ENCODE data around the gene DUOXA1.

The DUOXA1 gene

GRCh38 chr15:45149060-45149459 is 19.4 kb upstream of the DUOXA1 start:
- no peaks in the 10 kb centered on the region for H3K36me3 ChIP-seq (ENCODE audit: insufficient read depth, low read length)
- H3K4me1 ChIP-seq (ENCODE audit: insufficient read depth, low read length): no peaks in the 10 kb centered on the region
- no peak overlapping the region for H3K9ac ChIP-seq (ENCODE audit: low read length)
- no peaks in the 10 kb centered on the region for H3K9me3 ChIP-seq (ENCODE audit: low read length)
- H3K27ac ChIP-seq (ENCODE audit: low read depth, low read length): no peak overlapping the region
- no peak overlapping the region for H3K4me3 ChIP-seq (ENCODE audit: low read depth in 1 of 2, low read length in 2 of 2)
- H3K27me3 ChIP-seq (ENCODE audit: control insufficient read depth in 1 of 2, insufficient read depth in 2 of 2, low read length in 2 of 2): no peaks in the 10 kb centered on the region

DNA sequence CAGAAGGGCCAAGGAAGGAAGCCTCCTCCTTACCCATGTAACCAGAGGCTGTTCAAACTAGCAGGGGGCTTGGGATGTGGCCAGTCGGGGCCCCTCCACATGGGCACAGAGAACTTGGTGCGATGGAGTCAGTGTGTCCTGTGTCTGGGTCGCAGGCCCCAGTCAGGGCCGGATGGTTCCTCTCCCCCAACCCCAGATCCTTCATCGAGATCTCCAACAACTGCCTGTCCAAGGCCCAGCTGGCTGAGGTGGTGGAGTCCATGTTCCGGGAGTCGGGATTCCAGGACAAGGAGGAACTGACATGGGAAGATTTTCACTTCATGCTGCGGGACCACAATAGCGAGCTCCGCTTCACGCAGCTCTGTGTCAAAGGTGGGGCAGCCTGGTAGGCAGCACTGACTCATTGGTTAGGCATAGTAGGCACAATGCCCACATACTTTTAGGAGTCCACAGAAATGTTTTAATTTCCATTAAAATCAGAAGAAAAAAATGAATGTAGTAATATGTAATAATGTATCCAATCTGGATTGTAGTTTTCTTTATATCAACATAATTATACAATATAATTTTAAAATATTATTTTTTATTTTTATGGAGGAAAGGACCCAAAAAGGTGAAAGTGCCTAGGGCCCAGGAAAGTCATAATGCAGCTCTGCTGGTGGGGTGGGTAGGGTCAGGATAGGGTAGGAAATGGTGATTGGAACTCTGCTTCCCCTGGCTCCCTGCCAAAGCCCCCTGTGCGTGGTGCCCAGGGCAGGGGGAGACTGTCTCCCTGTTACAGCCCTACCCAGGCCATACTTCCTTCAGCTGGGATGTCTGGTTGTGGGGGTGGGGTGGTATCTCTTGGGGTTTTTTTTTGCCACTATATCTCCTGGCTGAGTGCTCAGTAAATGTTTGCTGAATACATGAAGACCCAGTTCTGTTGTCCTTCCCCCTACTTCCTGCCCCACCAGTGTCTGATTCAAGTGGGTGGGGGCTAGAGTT is 18.7 kb upstream of the DUOXA1 start:
- no peak overlapping the region for H3K9ac ChIP-seq (ENCODE audit: low read length)
- no peak overlapping the region for H3K4me3 ChIP-seq (ENCODE audit: low read depth in 1 of 2, low read length in 2 of 2)
- H3K4me1 ChIP-seq (ENCODE audit: insufficient read depth, low read length): no peaks in the 10 kb centered on the region
- H3K9me3 ChIP-seq (ENCODE audit: low read length): no peaks in the 10 kb centered on the region
- H3K27ac ChIP-seq (ENCODE audit: low read depth, low read length): no peak overlapping the region
- no peaks in the 10 kb centered on the region for H3K36me3 ChIP-seq (ENCODE audit: insufficient read depth, low read length)
- H3K27me3 ChIP-seq (ENCODE audit: control insufficient read depth in 1 of 2, insufficient read depth in 2 of 2, low read length in 2 of 2): no peaks in the 10 kb centered on the region

DNA sequence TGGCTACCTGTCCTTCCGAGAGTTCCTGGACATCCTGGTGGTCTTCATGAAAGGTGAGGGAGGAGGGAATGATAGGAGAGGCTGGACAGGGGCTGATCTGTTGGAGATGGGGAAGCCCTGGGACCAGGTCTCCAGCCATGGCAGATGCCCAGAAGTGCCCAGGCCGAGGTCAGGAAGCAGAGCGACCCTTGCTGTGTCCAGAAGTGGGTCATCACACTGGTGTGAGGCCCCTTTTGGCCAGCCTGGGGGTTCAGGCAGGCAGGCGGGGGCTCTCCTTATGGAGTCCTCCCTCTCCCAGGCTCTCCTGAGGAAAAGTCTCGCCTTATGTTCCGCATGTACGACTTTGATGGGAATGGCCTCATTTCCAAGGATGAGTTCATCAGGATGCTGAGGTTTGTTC is 17.9 kb upstream of the DUOXA1 start:
- Histone ChIP-seq H3K27ac (ENCODE audit: low read depth, low read length) (no peak overlapping the region), H3K36me3 (ENCODE audit: insufficient read depth, low read length) (no peaks in the 10 kb centered on the region)

GRCh38 chr15:45146405-45146804 is 16.7 kb upstream of the DUOXA1 start:
- no peaks in the 10 kb centered on the region for H3K36me3 ChIP-seq (ENCODE audit: insufficient read depth, low read length)
- H3K9me3 ChIP-seq (ENCODE audit: low read length): no peaks in the 10 kb centered on the region
- peaks cover 0 to 4% of the 10 kb centered on the region in 2 donors for H3K27me3 ChIP-seq (ENCODE audit: control insufficient read depth in 1 of 2, insufficient read depth in 2 of 2, low read length in 2 of 2)
- no peak overlapping the region for H3K9ac ChIP-seq (ENCODE audit: low read length)
- H3K4me1 ChIP-seq (ENCODE audit: insufficient read depth, low read length): no peaks in the 10 kb centered on the region
- no peak overlapping the region for H3K27ac ChIP-seq (ENCODE audit: low read depth, low read length)
- no peak overlapping the region for H3K4me3 ChIP-seq (ENCODE audit: low read depth in 1 of 2, low read length in 2 of 2)

More for the DNA sequence above, 17.9 kb upstream of the DUOXA1 start:
- Histone ChIP-seq H3K9me3 (ENCODE audit: low read length) (no peaks in the 10 kb centered on the region), H3K4me1 (ENCODE audit: insufficient read depth, low read length) (no peaks in the 10 kb centered on the region), H3K9ac (ENCODE audit: low read length) (no peak overlapping the region), H3K4me3 (ENCODE audit: low read depth in 1 of 2, low read length in 2 of 2) (no peak overlapping the region), H3K27me3 (ENCODE audit: control insufficient read depth in 1 of 2, insufficient read depth in 2 of 2, low read length in 2 of 2) (peaks cover 0 to 4% of the 10 kb centered on the region in 2 donors)

- no peak overlapping the region for H3K9ac ChIP-seq (ENCODE audit: low read length)
- H3K9me3 ChIP-seq (ENCODE audit: low read length): no peaks in the 10 kb centered on the region
Measured at GRCh38 chr15:45144775-45145174, 15.1 kb upstream of the DUOXA1 start.

GRCh38 chr15:45143946-45144345 is 14.3 kb upstream of the DUOXA1 start:
- no peak overlapping the region for H3K4me3 ChIP-seq (ENCODE audit: low read depth in 1 of 2, low read length in 2 of 2)
- no peaks in the 10 kb centered on the region for H3K9me3 ChIP-seq (ENCODE audit: low read length)
- H3K4me1 ChIP-seq (ENCODE audit: insufficient read depth, low read length): no peaks in the 10 kb centered on the region
- peaks cover 0 to 4% of the 10 kb centered on the region in 2 donors for H3K27me3 ChIP-seq (ENCODE audit: control insufficient read depth in 1 of 2, insufficient read depth in 2 of 2, low read length in 2 of 2)
- H3K9ac ChIP-seq (ENCODE audit: low read length): no peak overlapping the region
- no peaks in the 10 kb centered on the region for H3K36me3 ChIP-seq (ENCODE audit: insufficient read depth, low read length)
- H3K27ac ChIP-seq (ENCODE audit: low read depth, low read length): no peak overlapping the region

More at GRCh38 chr15:45144775-45145174, 15.1 kb upstream of the DUOXA1 start:
- peaks cover 0 to 4% of the 10 kb centered on the region in 2 donors for H3K27me3 ChIP-seq (ENCODE audit: control insufficient read depth in 1 of 2, insufficient read depth in 2 of 2, low read length in 2 of 2)
- no peak overlapping the region for H3K27ac ChIP-seq (ENCODE audit: low read depth, low read length)
- no peaks in the 10 kb centered on the region for H3K36me3 ChIP-seq (ENCODE audit: insufficient read depth, low read length)
- no peaks in the 10 kb centered on the region for H3K4me1 ChIP-seq (ENCODE audit: insufficient read depth, low read length)
- H3K4me3 ChIP-seq (ENCODE audit: low read depth in 1 of 2, low read length in 2 of 2): no peak overlapping the region

GRCh38 chr15:45143056-45143455 is 13.4 kb upstream of the DUOXA1 start:
- Histone ChIP-seq H3K27me3 (ENCODE audit: control insufficient read depth in 1 of 2, insufficient read depth in 2 of 2, low read length in 2 of 2) (peaks cover 0 to 4% of the 10 kb centered on the region in 2 donors), H3K9ac (ENCODE audit: low read length) (no peak overlapping the region), H3K36me3 (ENCODE audit: insufficient read depth, low read length) (no peaks in the 10 kb centered on the region), H3K9me3 (ENCODE audit: low read length) (no peaks in the 10 kb centered on the region), H3K27ac (ENCODE audit: low read depth, low read length) (no peak overlapping the region), H3K4me3 (ENCODE audit: low read depth in 1 of 2, low read length in 2 of 2) (no peak overlapping the region), H3K4me1 (ENCODE audit: insufficient read depth, low read length) (no peaks in the 10 kb centered on the region)

DNA sequence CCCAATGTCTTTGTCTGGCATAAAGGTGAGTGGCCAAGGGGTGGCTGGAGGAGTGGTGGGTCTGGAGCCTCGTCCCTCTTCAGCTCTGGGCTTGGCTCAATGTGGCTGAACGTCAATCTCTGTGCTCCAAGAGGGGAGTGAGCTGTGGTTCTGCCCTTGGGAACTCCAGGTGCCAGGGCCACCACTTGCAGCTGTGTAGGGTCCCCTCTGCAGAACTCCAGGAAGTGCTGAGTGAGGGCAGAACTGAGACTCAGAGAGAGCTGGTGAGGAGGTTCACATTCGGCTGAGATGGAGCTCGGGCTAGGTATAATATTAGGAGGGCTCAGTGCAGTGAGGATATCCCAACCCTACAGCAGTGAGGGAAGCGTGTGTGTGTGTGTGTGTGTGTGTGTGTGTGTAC is 11.7 kb upstream of the DUOXA1 start:
- Histone ChIP-seq H3K27ac (ENCODE audit: low read depth, low read length) (no peak overlapping the region), H3K4me1 (ENCODE audit: insufficient read depth, low read length) (no peaks in the 10 kb centered on the region), H3K4me3 (ENCODE audit: low read depth in 1 of 2, low read length in 2 of 2) (no peak overlapping the region), H3K27me3 (ENCODE audit: control insufficient read depth in 1 of 2, insufficient read depth in 2 of 2, low read length in 2 of 2) (peaks cover 5 to 8% of the 10 kb centered on the region in 2 donors), H3K9me3 (ENCODE audit: low read length) (no peaks in the 10 kb centered on the region), H3K36me3 (ENCODE audit: insufficient read depth, low read length) (no peaks in the 10 kb centered on the region), H3K9ac (ENCODE audit: low read length) (no peak overlapping the region)

DNA sequence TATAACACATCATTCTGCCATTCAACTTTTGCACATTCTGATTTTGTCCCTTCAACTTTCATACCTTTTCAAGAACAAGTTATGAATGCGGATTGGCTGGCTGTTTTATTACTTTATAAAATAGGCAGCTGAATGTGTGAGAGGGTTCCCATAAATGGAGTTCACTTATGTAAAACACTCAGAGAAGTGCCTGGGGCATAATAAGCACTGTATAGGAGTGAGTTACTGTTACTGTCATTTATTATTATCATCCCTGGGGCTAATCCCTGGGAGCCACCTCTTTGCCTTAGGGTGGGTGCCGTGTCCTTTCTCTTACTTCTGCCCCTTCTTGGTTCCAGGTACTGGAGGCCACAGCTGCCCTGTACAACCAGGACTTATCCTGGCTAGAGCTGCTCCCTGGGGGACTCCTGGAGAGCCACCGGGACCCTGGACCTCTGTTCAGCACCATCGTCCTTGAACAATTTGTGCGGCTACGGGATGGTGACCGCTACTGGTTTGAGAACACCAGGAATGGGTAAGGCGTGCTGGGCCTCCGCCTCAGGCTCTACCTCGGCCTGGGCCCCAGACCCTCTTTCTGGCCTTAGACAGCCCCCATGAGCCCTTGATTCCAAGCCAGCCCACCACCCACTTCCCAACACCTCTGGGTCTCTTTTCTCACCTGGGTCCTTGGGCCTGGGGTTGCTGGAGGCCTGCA is 11.0 kb upstream of the DUOXA1 start:
- Histone ChIP-seq H3K9ac (ENCODE audit: low read length) (no peak overlapping the region), H3K36me3 (ENCODE audit: insufficient read depth, low read length) (no peaks in the 10 kb centered on the region), H3K9me3 (ENCODE audit: low read length) (no peaks in the 10 kb centered on the region), H3K27ac (ENCODE audit: low read depth, low read length) (no peak overlapping the region), H3K27me3 (ENCODE audit: control insufficient read depth in 1 of 2, insufficient read depth in 2 of 2, low read length in 2 of 2) (peaks cover 8 to 15% of the 10 kb centered on the region in 2 donors), H3K4me1 (ENCODE audit: insufficient read depth, low read length) (no peaks in the 10 kb centered on the region), H3K4me3 (ENCODE audit: low read depth in 1 of 2, low read length in 2 of 2) (no peak overlapping the region)

DNA sequence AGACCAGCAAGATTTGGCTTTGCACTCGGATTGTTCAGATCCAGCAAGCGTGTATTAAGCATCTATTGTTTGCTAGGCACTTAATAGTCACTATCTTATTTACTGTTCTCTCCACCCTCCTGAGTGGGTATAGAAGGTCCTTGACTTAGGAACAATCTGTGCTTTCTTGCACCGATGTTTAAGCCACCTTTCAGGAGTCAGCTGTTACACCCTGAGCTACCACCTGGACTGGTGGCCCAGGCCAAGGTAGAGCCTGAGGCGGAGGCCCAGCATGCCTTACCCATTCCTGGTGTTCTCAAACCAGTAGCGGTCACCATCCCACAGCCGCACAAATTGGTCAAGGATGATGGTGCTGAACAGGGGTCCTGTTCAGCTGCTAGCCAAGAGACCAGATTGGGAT is 10.1 kb upstream of the DUOXA1 start:
- Histone ChIP-seq H3K9me3 (ENCODE audit: low read length) (no peaks in the 10 kb centered on the region), H3K36me3 (ENCODE audit: insufficient read depth, low read length) (no peaks in the 10 kb centered on the region)

DNA sequence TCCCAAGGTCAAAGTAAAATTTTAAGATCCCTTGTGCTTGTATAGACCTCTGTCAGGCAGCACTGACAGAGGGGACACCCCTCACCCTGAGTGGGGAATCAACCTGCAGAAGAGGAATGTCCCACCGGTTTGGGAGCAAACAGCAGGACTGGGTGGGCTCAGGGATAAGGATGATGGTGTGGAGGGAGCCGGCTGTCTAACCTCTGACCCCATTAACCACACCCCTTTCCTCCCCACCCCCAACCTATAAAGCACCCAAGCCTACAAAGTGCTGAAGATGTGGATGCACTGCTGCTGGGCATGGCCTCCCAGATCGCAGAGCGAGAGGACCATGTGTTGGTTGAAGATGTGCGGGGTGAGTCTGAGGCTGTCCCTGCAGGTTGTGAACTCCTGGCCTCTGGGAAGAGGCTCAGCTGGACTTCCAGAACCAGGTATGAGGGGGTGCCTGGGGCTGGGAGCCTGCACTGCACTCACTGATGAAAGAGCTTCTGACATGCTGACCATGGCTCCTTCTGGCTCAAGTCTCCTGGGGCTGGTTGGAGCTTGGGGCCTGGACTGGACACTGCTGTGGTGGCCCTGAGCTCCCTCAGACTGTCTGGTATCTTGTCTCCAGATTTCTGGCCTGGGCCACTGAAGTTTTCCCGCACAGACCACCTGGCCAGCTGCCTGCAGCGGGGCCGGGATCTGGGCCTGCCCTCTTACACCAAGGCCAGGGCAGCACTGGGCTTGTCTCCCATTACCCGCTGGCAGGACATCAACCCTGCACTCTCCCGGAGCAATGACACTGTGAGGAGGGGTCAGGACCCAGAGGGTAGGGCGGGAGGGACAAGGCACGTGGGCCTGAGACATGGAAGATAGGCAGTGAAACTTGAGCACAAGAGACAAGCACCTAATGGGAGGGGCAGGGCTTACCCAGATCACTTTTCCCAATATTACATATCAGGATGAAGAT is 9.4 kb upstream of the DUOXA1 start:
- no peak overlapping the region for H3K9ac ChIP-seq (ENCODE audit: low read length)
- H3K9me3 ChIP-seq (ENCODE audit: low read length): no peaks in the 10 kb centered on the region
- H3K27ac ChIP-seq (ENCODE audit: low read depth, low read length): no peak overlapping the region
- no peaks in the 10 kb centered on the region for H3K36me3 ChIP-seq (ENCODE audit: insufficient read depth, low read length)
- no peak overlapping the region for H3K4me3 ChIP-seq (ENCODE audit: low read depth in 1 of 2, low read length in 2 of 2)
- no peaks in the 10 kb centered on the region for H3K4me1 ChIP-seq (ENCODE audit: insufficient read depth, low read length)
- H3K27me3 ChIP-seq (ENCODE audit: control insufficient read depth in 1 of 2, insufficient read depth in 2 of 2, low read length in 2 of 2): peaks cover 17 to 28% of the 10 kb centered on the region in 2 donors

More for the DNA sequence above, 10.1 kb upstream of the DUOXA1 start:
- Histone ChIP-seq H3K4me1 (ENCODE audit: insufficient read depth, low read length) (no peaks in the 10 kb centered on the region), H3K27me3 (ENCODE audit: control insufficient read depth in 1 of 2, insufficient read depth in 2 of 2, low read length in 2 of 2) (peaks cover 11 to 21% of the 10 kb centered on the region in 2 donors), H3K4me3 (ENCODE audit: low read depth in 1 of 2, low read length in 2 of 2) (no peak overlapping the region), H3K27ac (ENCODE audit: low read depth, low read length) (no peak overlapping the region), H3K9ac (ENCODE audit: low read length) (no peak overlapping the region)
